ENCODE data around the gene SOCS2.

DNA sequence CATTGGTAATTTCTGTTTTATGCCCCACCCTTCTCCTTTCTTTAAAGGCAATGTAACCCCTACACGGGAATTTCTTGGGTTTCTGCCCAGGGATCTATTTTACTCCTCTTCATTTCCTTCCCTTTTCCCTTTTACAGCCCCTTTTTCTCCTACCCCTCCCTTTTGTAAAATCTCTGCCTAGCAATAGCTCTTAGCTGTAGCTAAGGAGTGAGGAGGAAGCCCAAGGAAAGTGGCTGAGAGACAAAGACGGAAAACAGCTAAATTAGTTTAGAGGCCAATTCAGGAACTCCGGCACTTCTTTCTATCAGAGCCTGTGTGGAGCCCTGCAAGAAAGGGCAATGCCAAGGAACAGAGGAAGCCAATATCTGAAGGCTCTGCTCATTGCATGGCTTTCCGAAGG lies 40.3 kb downstream of the SOCS2 start:
- TF ChIP-seq, protein P1, sequence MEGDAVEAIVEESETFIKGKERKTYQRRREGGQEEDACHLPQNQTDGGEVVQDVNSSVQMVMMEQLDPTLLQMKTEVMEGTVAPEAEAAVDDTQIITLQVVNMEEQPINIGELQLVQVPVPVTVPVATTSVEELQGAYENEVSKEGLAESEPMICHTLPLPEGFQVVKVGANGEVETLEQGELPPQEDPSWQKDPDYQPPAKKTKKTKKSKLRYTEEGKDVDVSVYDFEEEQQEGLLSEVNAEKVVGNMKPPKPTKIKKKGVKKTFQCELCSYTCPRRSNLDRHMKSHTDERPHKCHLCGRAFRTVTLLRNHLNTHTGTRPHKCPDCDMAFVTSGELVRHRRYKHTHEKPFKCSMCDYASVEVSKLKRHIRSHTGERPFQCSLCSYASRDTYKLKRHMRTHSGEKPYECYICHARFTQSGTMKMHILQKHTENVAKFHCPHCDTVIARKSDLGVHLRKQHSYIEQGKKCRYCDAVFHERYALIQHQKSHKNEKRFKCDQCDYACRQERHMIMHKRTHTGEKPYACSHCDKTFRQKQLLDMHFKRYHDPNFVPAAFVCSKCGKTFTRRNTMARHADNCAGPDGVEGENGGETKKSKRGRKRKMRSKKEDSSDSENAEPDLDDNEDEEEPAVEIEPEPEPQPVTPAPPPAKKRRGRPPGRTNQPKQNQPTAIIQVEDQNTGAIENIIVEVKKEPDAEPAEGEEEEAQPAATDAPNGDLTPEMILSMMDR (IDR thresholded peaks at IDR 0.05) = no peak
- no peak for TF ChIP-seq POLR2A (IDR thresholded peaks at IDR 0.05)
- no peak for TF ChIP-seq POLR2AphosphoS5 (IDR thresholded peaks at IDR 0.05)
